CD14-positive monocyte (primary cell): ENCODE results near the gene NOX3. TPM values are rescaled to one million over a fixed set of nuclear protein-coding genes. Genes with fewer than 3 reads are reported as not detected.

ENCODE experiments used
- DNase-seq, 3 donors: peaks; one replicate each; pipeline ENCODE4 v3.0.0-alpha.2; 2011 to 2022
- H2AFZ ChIP-seq: 2 replicates; pipeline ENCODE4 v1.6.0; 2012; ENCODE audit warnings: mild to moderate bottlenecking, low read depth, low read length, inconsistent platforms; ENCODE audit not compliant: insufficient read depth, poor library complexity, severe bottlenecking
- H3K27ac ChIP-seq, 2 donors: 1 replicate in 1 of 2; 2 replicates in 1 of 2; pipeline ENCODE4 v1.5.1; 2012 to 2013; ENCODE audit warnings: low read length in 2 of 2, control low read depth in 1 of 2, inconsistent platforms in 1 of 2, low read depth in 1 of 2, mild to moderate bottlenecking in 1 of 2
- H3K27me3 ChIP-seq, 2 donors: one replicate each; pipeline versions ENCODE4 v1.6.0 to v1.6.1; 2011 to 2013; ENCODE audit warnings: low read length in 2 of 2; ENCODE audit not compliant: control insufficient read depth in 2 of 2, insufficient read depth in 2 of 2
- H3K36me3 ChIP-seq, 2 donors: replicated peaks in 1 of 2; 1 replicate in 1 of 2; 2 replicates in 1 of 2; pipeline versions ENCODE4 v1.5.1 to v1.6.1; 2012 to 2013; ENCODE audit warnings: low read length in 2 of 2, control low read depth in 1 of 2, inconsistent platforms in 1 of 2, mild to moderate bottlenecking in 1 of 2; ENCODE audit not compliant: insufficient read depth in 2 of 2, control insufficient read depth in 1 of 2
- H3K4me1 ChIP-seq, 2 donors: 1 replicate in 1 of 2; 2 replicates in 1 of 2; pipeline versions ENCODE4 v1.5.1 to v1.6.1; 2012 to 2013; ENCODE audit warnings: low read length in 2 of 2, control low read depth in 1 of 2, inconsistent platforms in 1 of 2, mild to moderate bottlenecking in 1 of 2, moderate library complexity in 1 of 2; ENCODE audit not compliant: insufficient read depth in 2 of 2, control insufficient read depth in 1 of 2
- H3K4me2 ChIP-seq: replicated peaks from 2 replicates; pipeline ENCODE3; 2012; ENCODE audit warnings: low read length, moderate library complexity, mild to moderate bottlenecking; ENCODE audit not compliant: poor library complexity, severe bottlenecking; ENCODE audit errors: extremely low read depth
- H3K4me3 ChIP-seq, 3 experiments: fragments of 200-600 bp in 1 of 3; sonication (generic) in 1 of 3; replicated peaks in 1 of 3; 1 replicate in 2 of 3; 2 replicates in 1 of 3; pipeline ENCODE4 v1.5.1; 2011 to 2013; ENCODE audit warnings: low read length in 3 of 3, mild to moderate bottlenecking in 3 of 3, control low read depth in 2 of 3, low read depth in 2 of 3, inconsistent platforms in 1 of 3, moderate library complexity in 1 of 3
- H3K79me2 ChIP-seq: 2 replicates; pipeline ENCODE4 v1.6.0; 2012; ENCODE audit warnings: mild to moderate bottlenecking, control low read depth, inconsistent platforms, low read length, moderate library complexity; ENCODE audit not compliant: insufficient read depth
- H3K9ac ChIP-seq: 2 replicates; pipeline ENCODE4 v1.6.0; 2017; ENCODE audit warnings: low read length, mild to moderate bottlenecking; ENCODE audit not compliant: insufficient read depth, poor library complexity, severe bottlenecking
- H3K9me3 ChIP-seq, 2 donors: replicated peaks in 1 of 2; 1 replicate in 1 of 2; 2 replicates in 1 of 2; pipeline versions ENCODE4 v1.5.1 to v1.6.1; 2012 to 2013; ENCODE audit warnings: low read length in 2 of 2, control low read depth in 1 of 2; ENCODE audit not compliant: control insufficient read depth in 1 of 2, insufficient read depth in 1 of 2
- H4K20me1 ChIP-seq: 2 replicates; pipeline ENCODE4 v1.6.0; 2012; ENCODE audit warnings: mild to moderate bottlenecking, low read length, control low read depth, moderate library complexity; ENCODE audit not compliant: insufficient read depth
- H3K27ac Mint-ChIP-seq, 7 donors: one replicate each; pipeline ENCODE4 v1.8.0; 2020; ENCODE audit warnings: mild to moderate bottlenecking in 7 of 7, mixed read lengths in 7 of 7, moderate library complexity in 6 of 7, inconsistent platforms in 2 of 7
- H3K27me3 Mint-ChIP-seq, 3 donors: one replicate each; pipeline ENCODE4 v1.8.0; 2021 to 2022; ENCODE audit warnings: low read depth in 3 of 3, mild to moderate bottlenecking in 3 of 3, mixed read lengths in 3 of 3, moderate library complexity in 3 of 3, inconsistent platforms in 1 of 3
- H3K36me3 Mint-ChIP-seq, 2 donors: one replicate each; pipeline ENCODE4 v1.8.0; 2020; ENCODE audit warnings: mixed read lengths in 2 of 2, inconsistent platforms in 1 of 2, mild to moderate bottlenecking in 1 of 2
- H3K4me1 Mint-ChIP-seq: one replicate; pipeline ENCODE4 v1.8.0; 2020; ENCODE audit warnings: mild to moderate bottlenecking, mixed read lengths
- H3K4me3 Mint-ChIP-seq, 2 donors: one replicate each; pipeline ENCODE4 v1.8.0; 2020; ENCODE audit warnings: mild to moderate bottlenecking in 2 of 2, mixed read lengths in 2 of 2, moderate library complexity in 1 of 2
- H3K9me3 Mint-ChIP-seq, 7 donors: one replicate each; pipeline ENCODE4 v1.8.0; 2020 to 2022; ENCODE audit warnings: mixed read lengths in 7 of 7, mild to moderate bottlenecking in 6 of 7, moderate library complexity in 6 of 7, inconsistent platforms in 2 of 7
- whole genome bisulfite sequencing: methylation state at CpG from one replicate; pipeline ENCODE4 v1.1.5; 2013; ENCODE audit warnings: missing lambda C conversion rate; ENCODE audit not compliant: insufficient coverage; 5-methylcytosine and 5-hydroxymethylcytosine counted together
- intact Hi-C, 2 donors: fragments of 100-400 bp; cut with micrococcal nuclease; formaldehyde crosslinking; loops; one replicate each; pipeline versions ENCODE4 v1.15.0 to v1.15.1; 2023
- polyA minus RNA-seq: library from RNA; depleted of rRNA, polyadenylated mRNA; stranded (reverse); fragments of >200 nt; gene quantifications from 2 replicates; pipeline ENCODE4 v1.2.3, GENCODE V29; 2012
- polyA plus RNA-seq, 3 donors: library from polyadenylated mRNA; depleted of rRNA in 1 of 3; unstranded in 2 of 3; stranded (reverse) in 1 of 3; fragments of 300-500 nt in 2 of 3; fragments of >200 nt in 1 of 3; fragmentation: Illumina TruSeq in 2 of 3; gene quantifications; 1 replicate in 2 of 3; 2 replicates in 1 of 3; pipeline ENCODE4 v1.2.3, GENCODE V29; 2012 to 2021
- total RNA-seq, 12 experiments: library from RNA in 1 of 12; stranded (reverse) in 1 of 12; fragments of 120-200 nt in 1 of 12; gene quantifications; one replicate each; pipeline ENCODE4 v1.2.4 and lab custom pipeline; 2013 to 2026; ENCODE audit warnings: mixed read lengths in 6 of 12, inconsistent platforms in 1 of 12
- TF ChIP-seq, protein P1 (sequence below): fragments of 200-600 bp; IDR thresholded peaks from one replicate; pipeline ENCODE4 v1.8.0; 2022; ENCODE audit warnings: antibody characterized with exemption, mild to moderate bottlenecking

The NOX3 gene, protein sequence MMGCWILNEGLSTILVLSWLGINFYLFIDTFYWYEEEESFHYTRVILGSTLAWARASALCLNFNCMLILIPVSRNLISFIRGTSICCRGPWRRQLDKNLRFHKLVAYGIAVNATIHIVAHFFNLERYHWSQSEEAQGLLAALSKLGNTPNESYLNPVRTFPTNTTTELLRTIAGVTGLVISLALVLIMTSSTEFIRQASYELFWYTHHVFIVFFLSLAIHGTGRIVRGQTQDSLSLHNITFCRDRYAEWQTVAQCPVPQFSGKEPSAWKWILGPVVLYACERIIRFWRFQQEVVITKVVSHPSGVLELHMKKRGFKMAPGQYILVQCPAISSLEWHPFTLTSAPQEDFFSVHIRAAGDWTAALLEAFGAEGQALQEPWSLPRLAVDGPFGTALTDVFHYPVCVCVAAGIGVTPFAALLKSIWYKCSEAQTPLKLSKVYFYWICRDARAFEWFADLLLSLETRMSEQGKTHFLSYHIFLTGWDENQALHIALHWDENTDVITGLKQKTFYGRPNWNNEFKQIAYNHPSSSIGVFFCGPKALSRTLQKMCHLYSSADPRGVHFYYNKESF
- not detected for total RNA-seq (2013)
- polyA plus RNA-seq (not detected), polyA minus RNA-seq (not detected in 2 replicates), total RNA-seq (lab: John Stamatoyannopoulos, UW) (0 to 0.81 (median 0) reads per million in 11 experiments)

DNA sequence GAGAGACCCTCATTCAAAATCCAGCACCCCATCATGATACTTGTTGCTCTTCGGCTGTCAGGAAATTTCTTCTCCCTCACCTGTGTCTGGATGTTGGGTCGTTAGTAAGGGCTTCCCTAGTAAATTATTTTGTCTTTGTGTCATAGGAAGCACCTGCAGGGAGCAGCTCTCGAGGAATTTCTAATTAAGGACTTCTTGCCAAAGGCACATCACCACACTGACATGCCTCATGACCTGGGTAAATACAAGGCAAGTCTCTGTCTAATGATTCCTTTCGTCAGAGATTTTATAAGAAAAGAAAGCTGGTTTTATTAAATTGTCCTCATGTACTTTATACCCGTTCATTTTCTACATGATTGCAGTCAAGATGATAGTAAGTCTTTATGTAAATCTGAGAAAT lies at the start of gene NOX3:
NOX3 (minus strand) TSS at position 74 of the 400 bp plus-strand sequence; CDS start at position 35, 39 bp downstream.
- Mint-ChIP-seq H3K36me3 (no peaks in the 10 kb centered on the region), H3K27me3 (peaks cover 0 to 5% (median 0%) of the 10 kb centered on the region in 3 donors), H3K4me1 (peaks cover 6% of the 10 kb centered on the region), H3K27ac (no peak within 1 kb of the TSS), H3K9me3 (no peaks in the 10 kb centered on the region), H3K4me3 (no peak within 1 kb of the TSS)
- Histone ChIP-seq H3K4me2 (no peak within 1 kb of the TSS), H2AFZ (no peak within 1 kb of the TSS), H3K9ac (no peak within 1 kb of the TSS), H4K20me1 (no peaks in the 10 kb centered on the region), H3K4me1 (no peaks in the 10 kb centered on the region), H3K4me3 (no peak within 1 kb of the TSS), H3K9me3 (no peaks in the 10 kb centered on the region), H3K27me3 (no peaks in the 10 kb centered on the region), H3K36me3 (no peaks in the 10 kb centered on the region), H3K79me2 (no peaks in the 10 kb centered on the region), H3K27ac (no peak within 1 kb of the TSS)
- TF ChIP-seq, protein P1, sequence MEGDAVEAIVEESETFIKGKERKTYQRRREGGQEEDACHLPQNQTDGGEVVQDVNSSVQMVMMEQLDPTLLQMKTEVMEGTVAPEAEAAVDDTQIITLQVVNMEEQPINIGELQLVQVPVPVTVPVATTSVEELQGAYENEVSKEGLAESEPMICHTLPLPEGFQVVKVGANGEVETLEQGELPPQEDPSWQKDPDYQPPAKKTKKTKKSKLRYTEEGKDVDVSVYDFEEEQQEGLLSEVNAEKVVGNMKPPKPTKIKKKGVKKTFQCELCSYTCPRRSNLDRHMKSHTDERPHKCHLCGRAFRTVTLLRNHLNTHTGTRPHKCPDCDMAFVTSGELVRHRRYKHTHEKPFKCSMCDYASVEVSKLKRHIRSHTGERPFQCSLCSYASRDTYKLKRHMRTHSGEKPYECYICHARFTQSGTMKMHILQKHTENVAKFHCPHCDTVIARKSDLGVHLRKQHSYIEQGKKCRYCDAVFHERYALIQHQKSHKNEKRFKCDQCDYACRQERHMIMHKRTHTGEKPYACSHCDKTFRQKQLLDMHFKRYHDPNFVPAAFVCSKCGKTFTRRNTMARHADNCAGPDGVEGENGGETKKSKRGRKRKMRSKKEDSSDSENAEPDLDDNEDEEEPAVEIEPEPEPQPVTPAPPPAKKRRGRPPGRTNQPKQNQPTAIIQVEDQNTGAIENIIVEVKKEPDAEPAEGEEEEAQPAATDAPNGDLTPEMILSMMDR = no peak
- DNase-seq = no peak
- intact Hi-C loops = no loop called here
- no CpG with 5 or more reads among the region's 5 CpGs for WGBS

DNA sequence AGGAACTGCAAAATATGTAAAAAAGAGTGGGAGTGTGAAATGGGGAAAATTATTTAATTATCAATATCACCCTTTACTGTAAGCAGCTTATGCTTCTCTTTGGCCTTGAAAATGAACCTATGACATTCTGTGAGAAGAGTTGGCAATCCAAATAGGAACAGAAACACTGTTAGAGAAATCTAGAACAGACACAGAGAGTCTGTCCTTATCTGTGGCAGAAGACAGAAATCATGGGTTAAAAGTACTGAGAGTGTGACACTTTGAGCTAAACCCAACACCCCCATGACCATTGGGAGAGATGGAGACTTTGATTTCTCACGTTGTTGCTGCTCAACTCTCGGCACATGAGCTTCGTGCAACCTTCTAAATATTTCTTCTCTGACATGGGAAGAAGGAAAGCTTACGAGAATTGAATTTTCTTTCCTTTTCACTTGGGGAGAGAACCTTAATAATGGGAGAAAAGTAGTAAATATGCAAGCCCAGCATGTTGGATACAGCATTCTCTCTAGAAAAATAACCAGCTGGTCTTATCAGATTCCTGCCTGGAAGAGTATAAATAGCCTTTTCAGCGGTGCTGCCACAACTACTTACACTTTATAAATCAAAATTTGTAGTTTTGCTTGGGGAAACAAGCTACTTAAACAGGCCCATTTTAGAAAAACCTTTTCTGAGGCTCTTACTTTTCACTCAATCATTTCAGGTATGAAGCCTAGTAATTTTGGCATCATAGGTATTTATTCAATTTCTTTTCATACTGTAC lies 49.4 kb upstream of the NOX3 start:
- DNase-seq = no peak
- Histone ChIP-seq H3K4me3 (no peak overlapping the region), H4K20me1 (no peaks in the 10 kb centered on the region), H3K4me2 (no peak overlapping the region), H3K9ac (no peak overlapping the region), H3K4me1 (no peaks in the 10 kb centered on the region), H3K9me3 (peaks cover 0 to 3% of the 10 kb centered on the region in 2 donors), H3K79me2 (no peaks in the 10 kb centered on the region), H3K36me3 (no peaks in the 10 kb centered on the region), H3K27ac (no peak overlapping the region), H2AFZ (no peak overlapping the region), H3K27me3 (no peaks in the 10 kb centered on the region)
- no peak overlapping the region for H3K4me3 Mint-ChIP-seq
- no peaks in the 10 kb centered on the region for H3K4me1 Mint-ChIP-seq
- no peak overlapping the region for H3K27ac Mint-ChIP-seq
- H3K27me3 Mint-ChIP-seq = peaks cover 0 to 4% (median 0%) of the 10 kb centered on the region in 3 donors
- WGBS = no CpG with 5 or more reads among the region's 5 CpGs
- intact Hi-C loops = no loop called here
- H3K36me3 Mint-ChIP-seq = no peaks in the 10 kb centered on the region
- TF ChIP-seq, protein P1 = no peak
- H3K9me3 Mint-ChIP-seq = peaks cover 0 to 9% (median 4%) of the 10 kb centered on the region in 7 donors
